Coronary artery (tissue), 2 donors: Measurements from ENCODE around the gene BIRC2.
"Not testable (repeated sequence)": the region's sequence is repeated elsewhere in the genome, so short reads cannot be mapped to it uniquely, and the experiment has no call there.

Experiments
- DNase-seq: peaks from one replicate; pipeline ENCODE4 v3.0.0-alpha.2; 2017; ENCODE audit warnings: low spot score
- H3K27ac ChIP-seq, 2 donors: fragments of 200-600 bp; sonication (generic); one replicate each; pipeline ENCODE4 v1.5.1; 2016 to 2019
- H3K4me3 ChIP-seq: fragments of 200-600 bp; sonication (generic); 2 replicates; pipeline ENCODE4 v1.5.1; 2016; ENCODE audit warnings: mild to moderate bottlenecking, moderate library complexity
- CTCF ChIP-seq: fragments of 200-600 bp; sonication (generic); IDR thresholded peaks from one replicate; pipeline ENCODE4 v1.5.1; 2019; ENCODE audit warnings: antibody characterized with exemption

BIRC2 gene

DNA sequence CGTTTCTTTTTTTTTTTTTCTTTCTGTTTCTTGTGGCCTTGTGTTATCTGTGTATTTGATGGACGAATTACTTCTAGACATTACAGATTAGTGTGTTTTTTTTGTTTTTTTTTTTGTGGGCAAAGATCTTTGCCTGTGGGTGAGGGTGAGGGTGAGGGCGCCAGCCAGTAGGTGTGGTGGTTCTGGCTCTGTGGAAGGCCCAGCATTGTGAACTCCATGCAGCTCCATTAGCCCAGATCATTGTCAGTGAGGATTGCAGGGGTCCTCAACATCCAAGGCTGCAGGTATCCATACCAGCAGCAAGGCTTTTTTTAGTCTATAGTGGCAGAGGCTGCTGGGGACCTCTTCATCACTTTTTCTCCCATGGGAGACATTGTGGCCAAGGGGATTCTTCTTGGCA is 13.7 kb downstream of the BIRC2 start:
- Histone ChIP-seq H3K4me3 (no peak overlapping the region), H3K27ac (no peak overlapping the region)
- no peak for DNase-seq
- no peak for TF ChIP-seq CTCF

DNA sequence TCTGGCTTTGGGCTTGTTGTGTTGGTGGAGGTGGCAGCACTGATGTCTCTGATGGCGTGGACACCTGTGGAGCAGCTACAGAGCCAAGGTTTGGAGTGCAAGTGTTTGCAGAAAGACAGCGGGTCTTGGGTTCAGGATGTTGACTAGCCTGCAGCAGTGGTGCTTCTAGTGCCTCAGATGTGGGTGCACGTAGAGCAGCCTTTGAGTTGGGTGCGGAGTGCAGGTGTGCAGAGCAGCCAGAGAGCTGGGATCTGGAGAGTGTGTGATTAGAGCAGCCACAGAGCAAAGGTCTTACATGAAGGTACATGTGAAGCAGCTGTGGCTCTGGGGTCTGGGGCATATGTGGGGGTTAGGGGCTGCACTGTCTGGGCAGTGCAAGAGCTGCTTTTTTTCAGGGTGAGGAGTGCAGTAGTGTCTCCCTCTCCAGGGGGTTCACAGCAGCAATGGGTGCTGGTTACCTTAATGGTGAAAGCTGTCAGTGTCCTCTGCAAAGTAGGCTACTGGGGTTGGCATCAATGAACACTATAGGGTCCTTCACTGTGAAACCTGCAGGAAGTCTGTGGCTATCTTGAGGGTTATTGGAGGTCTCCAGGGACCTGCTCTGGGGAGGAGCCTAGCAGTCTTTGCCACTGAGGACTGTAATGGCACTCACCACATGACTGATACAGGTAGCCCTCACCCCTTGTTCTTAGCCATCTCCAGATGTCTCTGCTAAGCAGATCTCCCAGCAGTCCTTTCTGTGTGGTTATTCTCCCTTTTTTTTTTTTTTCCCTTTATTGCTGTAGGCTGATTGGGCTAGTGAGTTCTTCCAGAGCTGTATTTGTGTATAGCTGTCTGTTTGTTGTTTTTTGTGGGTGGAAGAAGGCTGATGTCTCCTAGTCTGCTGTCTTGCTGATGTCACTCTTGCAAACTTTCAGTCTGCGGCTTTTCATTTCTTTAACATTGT is 14.3 kb downstream of the BIRC2 start:
- DNase-seq, result no peak
- no peak overlapping the region for H3K4me3 ChIP-seq
- H3K27ac ChIP-seq, result no peak overlapping the region
- no peak for TF ChIP-seq CTCF

DNA sequence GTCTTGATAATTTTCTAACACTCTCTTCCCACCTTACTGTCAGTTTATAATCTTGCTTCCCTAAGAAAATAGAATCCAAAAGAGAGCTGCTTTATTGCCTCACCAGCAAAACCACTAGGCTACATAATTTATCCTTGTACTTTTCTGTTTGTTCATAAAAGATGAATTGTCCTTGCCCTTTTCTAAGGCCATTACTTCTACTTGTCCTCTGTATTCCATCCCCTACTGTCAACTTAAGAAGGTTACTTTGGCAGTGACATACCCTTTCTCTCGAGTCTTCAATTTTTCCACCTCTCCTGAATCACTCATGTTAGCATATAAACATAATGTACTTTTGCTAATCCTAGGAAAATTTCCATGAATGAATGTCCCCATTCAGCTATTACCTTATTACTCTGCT is 18.0 kb downstream of the BIRC2 start:
- Histone ChIP-seq H3K27ac (no peak overlapping the region), H3K4me3 (no peak overlapping the region)
- no peak for DNase-seq
- TF ChIP-seq CTCF, result no peak

GRCh38 chr11:102367364-102367763 is 20.4 kb downstream of the BIRC2 start:
- TF ChIP-seq CTCF, result no peak
- Histone ChIP-seq H3K4me3 (no peak overlapping the region), H3K27ac (no peak overlapping the region)
- DNase-seq, result no peak

DNA sequence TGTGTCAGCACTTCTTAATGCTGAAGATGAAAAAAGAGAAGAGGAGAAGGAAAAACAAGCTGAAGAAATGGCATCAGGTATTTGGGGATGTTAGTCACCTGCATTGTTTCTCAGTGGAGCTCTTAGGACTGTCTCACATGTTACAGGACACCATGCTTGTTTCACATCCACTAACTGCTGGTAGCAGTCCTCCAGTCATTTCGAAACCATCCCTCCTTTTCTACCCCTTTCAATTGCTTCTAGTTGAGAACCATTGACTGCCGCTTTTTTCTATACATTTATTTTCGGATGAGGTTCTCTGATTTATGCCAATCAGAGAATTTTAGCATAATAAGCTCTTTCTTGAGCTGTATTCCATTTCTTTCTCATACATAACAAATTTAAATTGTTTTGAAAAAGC is 21.5 kb downstream of the BIRC2 start:
- TF ChIP-seq CTCF, result no peak
- no peak for DNase-seq
- Histone ChIP-seq H3K4me3 (no peak overlapping the region), H3K27ac (no peak overlapping the region)

GRCh38 chr11:102374633-102375424 is 27.8 kb downstream of the BIRC2 start:
- DNase-seq, H3K4me3 ChIP-seq: not testable (repeated sequence)

DNA sequence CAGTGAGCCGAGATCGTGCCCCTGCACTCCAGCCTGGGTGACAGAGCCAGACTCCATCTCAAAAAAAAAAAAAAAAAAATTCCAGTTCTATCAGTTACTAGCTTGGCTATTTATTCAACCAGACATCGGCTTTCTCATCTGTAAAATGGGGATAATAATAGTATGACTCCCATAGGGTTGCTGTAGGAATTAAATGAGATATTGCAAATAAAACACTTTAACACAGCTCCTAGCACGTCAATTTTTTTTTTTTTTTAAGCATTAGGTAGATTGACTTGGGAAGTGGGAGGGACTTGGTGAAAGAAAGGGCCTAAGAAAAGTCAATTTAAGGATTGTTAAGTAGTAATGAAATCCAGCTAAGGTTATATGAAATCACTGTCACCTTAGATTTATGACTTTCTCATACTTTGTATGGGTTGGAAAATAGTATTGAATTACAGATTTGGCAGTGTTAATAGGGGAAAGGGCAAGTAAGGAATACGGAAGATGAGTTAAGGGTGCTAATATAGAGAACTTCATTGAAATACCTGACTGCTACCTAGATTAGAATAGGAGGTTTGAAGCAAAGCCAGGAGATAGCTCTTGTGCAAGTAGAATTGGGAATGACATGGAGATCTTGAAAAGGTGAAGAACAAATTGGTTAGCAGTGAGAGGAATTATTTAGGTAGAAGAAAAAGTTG is 28.8 kb downstream of the BIRC2 start:
- DNase-seq, result no peak
- H3K4me3 ChIP-seq, result no peak overlapping the region
- no peak for TF ChIP-seq CTCF
- H3K27ac ChIP-seq, result no peak overlapping the region

More at GRCh38 chr11:102374633-102375424, 27.8 kb downstream of the BIRC2 start:
- not testable (repeated sequence) for H3K27ac ChIP-seq
